Measurements from ENCODE around the gene TMC8. TPM values are rescaled to one million over a fixed set of nuclear protein-coding genes. Genes with fewer than 3 reads are reported as not detected.
"Not testable (repeated sequence)": the region's sequence is repeated elsewhere in the genome, so short reads cannot be mapped to it uniquely, and the experiment has no call there.

TMC8 gene
- total RNA-seq, 1 experiment from 2014 or later, result not detected

DNA sequence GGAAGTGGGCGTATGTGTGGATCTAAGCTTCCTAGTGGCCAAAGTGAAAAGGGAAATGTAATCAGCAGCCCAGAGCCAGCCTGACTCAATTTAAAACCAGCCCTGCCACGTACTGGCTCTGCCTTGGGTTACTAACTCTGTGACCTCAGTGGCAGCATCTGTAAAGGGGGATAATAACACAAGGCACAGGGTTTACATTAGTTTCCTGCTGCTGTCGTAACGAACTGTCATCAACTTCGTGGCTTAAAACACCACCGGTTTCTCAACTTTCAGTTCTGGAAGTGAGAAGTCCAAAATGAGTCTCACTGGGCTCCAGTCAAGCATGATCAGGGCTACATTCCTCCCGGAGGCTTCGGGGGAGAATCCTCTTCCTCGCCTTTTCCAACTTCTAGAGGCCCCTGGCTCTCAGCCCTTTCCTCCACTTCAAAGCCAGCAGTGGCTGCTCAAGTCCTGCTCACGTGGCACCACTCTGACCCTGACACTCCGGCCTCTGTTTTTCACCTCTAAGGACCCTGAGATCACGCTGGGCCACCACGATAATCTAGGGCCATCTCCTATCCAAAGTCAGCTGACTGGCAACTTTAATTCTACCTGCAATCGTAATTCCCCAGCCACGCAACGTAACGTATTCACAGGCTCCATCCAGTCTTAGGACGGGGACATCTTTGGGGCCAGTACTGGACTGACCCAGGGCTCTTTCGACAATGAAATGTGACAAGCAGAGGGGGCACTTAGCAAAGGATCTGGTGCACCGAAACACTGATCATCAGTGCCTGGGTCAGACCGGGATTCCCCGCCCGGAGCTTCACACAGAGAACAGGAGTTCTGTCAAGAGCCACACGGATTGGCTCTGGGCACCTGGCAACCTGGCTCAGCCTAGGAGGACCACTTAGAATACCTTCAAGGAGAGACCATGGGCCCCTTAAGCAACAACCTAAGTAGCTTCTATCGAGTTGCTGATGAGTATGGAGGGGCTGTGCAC is 16.5 kb upstream of the TMC8 start:
- no peaks in the 10 kb centered on the region for H3K27me3 ChIP-seq (replicated peaks; ENCODE audit: control insufficient read depth, insufficient read depth, low read length)
- H3K4me3 ChIP-seq (ENCODE audit: low read depth, low read length), result no peak overlapping the region
- BruUV-seq (replicated peaks), result no TSS peak
- H3K9me3 ChIP-seq, result no peaks in the 10 kb centered on the region
- H3K4me3 Mint-ChIP-seq (ENCODE audit: unreplicated experiment), result no peak overlapping the region
- no peaks in the 10 kb centered on the region for H3K27me3 Mint-ChIP-seq (ENCODE audit: insufficient read depth, unreplicated experiment)
- H3K4me1 ChIP-seq, result peaks cover 4% of the 10 kb centered on the region; the same call in 1 of the 2 replicates
- no peak for TF ChIP-seq CTCF (IDR thresholded peaks at IDR 0.05; ENCODE audit: insufficient read depth in 1 of 2, low read depth in 1 of 2, low read length in 1 of 2, severe bottlenecking in 1 of 2, unreplicated experiment in 1 of 2)
- H3K27ac Mint-ChIP-seq (ENCODE audit: unreplicated experiment), result peak overlapping the region; percentile 3
- H3K36me3 ChIP-seq (ENCODE audit: control insufficient read depth, insufficient read depth, low read length), result peaks cover under 1% of the 10 kb centered on the region
- no peaks in the 10 kb centered on the region for H3K9me3 Mint-ChIP-seq (ENCODE audit: unreplicated experiment)
- H3K36me3 Mint-ChIP-seq (ENCODE audit: insufficient read depth, unreplicated experiment), result peaks cover 14% of the 10 kb centered on the region
- ChIA-PET POLR2A (no interaction called here), CTCF (interaction anchor here (0.9 to 1.8 kb wide), 2 partner anchors 14 to 63 kb away, joined by 3 to 7 read pairs; no protein-coding TSS in a partner anchor)
- DNase-seq, result no peak
- intact Hi-C loops (cut with micrococcal nuclease; ENCODE audit: unreplicated experiment), result loop anchor here (2.0 kb wide), 1 partner anchor 137 kb away; no protein-coding TSS in a partner anchor
- H3K4me1 Mint-ChIP-seq (ENCODE audit: low read depth, unreplicated experiment), result peaks cover 6% of the 10 kb centered on the region

- POLR2A ChIA-PET, result no interaction called here
Observed at GRCh38 chr17:78114831-78115723, 15.5 kb upstream of the TMC8 start.

GRCh38 chr17:78115803-78116202 is 14.8 kb upstream of the TMC8 start:
- H3K4me1 ChIP-seq; BruUV-seq (replicated peaks); H3K9me3 Mint-ChIP-seq (ENCODE audit: unreplicated experiment); H3K4me3 ChIP-seq (ENCODE audit: low read depth, low read length); H3K4me1 Mint-ChIP-seq (ENCODE audit: low read depth, unreplicated experiment); intact Hi-C loops (cut with micrococcal nuclease; ENCODE audit: unreplicated experiment); H3K9me3 ChIP-seq; H3K36me3 ChIP-seq (ENCODE audit: control insufficient read depth, insufficient read depth, low read length); H3K27me3 ChIP-seq (replicated peaks; ENCODE audit: control insufficient read depth, insufficient read depth, low read length); POLR2A ChIA-PET; H3K27ac Mint-ChIP-seq (ENCODE audit: unreplicated experiment); H3K27me3 Mint-ChIP-seq (ENCODE audit: insufficient read depth, unreplicated experiment); H3K4me3 Mint-ChIP-seq (ENCODE audit: unreplicated experiment); CTCF ChIA-PET: not testable (repeated sequence)
- DNase-seq, result peak in 1 of 2 experiments; percentile 43
- peaks cover 18% of the 10 kb centered on the region for H3K36me3 Mint-ChIP-seq (ENCODE audit: insufficient read depth, unreplicated experiment)

More at GRCh38 chr17:78114831-78115723, 15.5 kb upstream of the TMC8 start:
- no peak for DNase-seq
- H3K4me1 ChIP-seq, result peaks cover 4% of the 10 kb centered on the region; the same call in 1 of the 2 replicates
- H3K9me3 Mint-ChIP-seq (ENCODE audit: unreplicated experiment), result no peaks in the 10 kb centered on the region
- no peak overlapping the region for H3K27ac Mint-ChIP-seq (ENCODE audit: unreplicated experiment)
- no TSS peak for BruUV-seq (replicated peaks)
- intact Hi-C loops (cut with micrococcal nuclease; ENCODE audit: unreplicated experiment), result no loop called here
- no peaks in the 10 kb centered on the region for H3K9me3 ChIP-seq
- CTCF ChIA-PET, result interaction anchor here (0.9 kb wide), 1 partner anchor 13 kb away, joined by 3 read pairs; no protein-coding TSS in a partner anchor
- no peak for TF ChIP-seq CTCF (IDR thresholded peaks at IDR 0.05; ENCODE audit: insufficient read depth in 1 of 2, low read depth in 1 of 2, low read length in 1 of 2, severe bottlenecking in 1 of 2, unreplicated experiment in 1 of 2)
- no peak overlapping the region for H3K4me3 ChIP-seq (ENCODE audit: low read depth, low read length)
- no peaks in the 10 kb centered on the region for H3K27me3 Mint-ChIP-seq (ENCODE audit: insufficient read depth, unreplicated experiment)
- no peak overlapping the region for H3K4me3 Mint-ChIP-seq (ENCODE audit: unreplicated experiment)
- H3K4me1 Mint-ChIP-seq (ENCODE audit: low read depth, unreplicated experiment), result peaks cover 6% of the 10 kb centered on the region
- H3K36me3 Mint-ChIP-seq (ENCODE audit: insufficient read depth, unreplicated experiment), result peaks cover 15% of the 10 kb centered on the region
- H3K36me3 ChIP-seq (ENCODE audit: control insufficient read depth, insufficient read depth, low read length), result peaks cover 1% of the 10 kb centered on the region
- no peaks in the 10 kb centered on the region for H3K27me3 ChIP-seq (replicated peaks; ENCODE audit: control insufficient read depth, insufficient read depth, low read length)

Measured in Caco-2 (cell line).